Mesenchymal stem cell (in vitro differentiated cells and primary cell): Measurements from ENCODE around the gene NEUROG2.

Experiments
- DNase-seq: peaks from one replicate; pipeline ENCODE4 v3.0.0-alpha.2; 2013
- H2AFZ ChIP-seq: one replicate; pipeline ENCODE4 v1.6.1; 2013; ENCODE audit warnings: low read depth, mild to moderate bottlenecking, control low read depth, inconsistent platforms, low read length, moderate library complexity
- H2AK5ac ChIP-seq: 2 replicates; pipeline ENCODE4 v1.6.1; 2013; ENCODE audit warnings: low read length, moderate library complexity, mild to moderate bottlenecking, inconsistent platforms; ENCODE audit not compliant: severe bottlenecking
- H2BK120ac ChIP-seq: one replicate; pipeline ENCODE4 v1.6.1; 2013; ENCODE audit warnings: low read depth, mild to moderate bottlenecking, inconsistent platforms, low read length, moderate library complexity
- H2BK12ac ChIP-seq, 2 experiments: one replicate each; pipeline ENCODE4 v1.6.1; 2013; ENCODE audit warnings: inconsistent platforms in 2 of 2, low read length in 2 of 2, mild to moderate bottlenecking in 2 of 2, moderate library complexity in 2 of 2, control low read depth in 1 of 2
- H2BK15ac ChIP-seq: one replicate; pipeline ENCODE4 v1.6.1; 2013; ENCODE audit warnings: mild to moderate bottlenecking, low read depth, inconsistent platforms; ENCODE audit not compliant: poor library complexity, severe bottlenecking
- H2BK5ac ChIP-seq: 2 replicates; pipeline ENCODE4 v1.6.1; 2013; ENCODE audit warnings: low read depth, mild to moderate bottlenecking, low read length, control low read depth, inconsistent platforms; ENCODE audit not compliant: poor library complexity, severe bottlenecking
- H3K14ac ChIP-seq, 2 experiments: one replicate each; pipeline ENCODE4 v1.6.1; 2013; ENCODE audit warnings: inconsistent platforms in 2 of 2, low read length in 2 of 2, control low read depth in 1 of 2, mild to moderate bottlenecking in 1 of 2, moderate library complexity in 1 of 2
- H3K18ac ChIP-seq, 2 experiments: one replicate each; pipeline ENCODE4 v1.6.1; 2013; ENCODE audit warnings: inconsistent platforms in 2 of 2, low read length in 2 of 2, control low read depth in 1 of 2, low read depth in 1 of 2, mild to moderate bottlenecking in 1 of 2
- H3K23ac ChIP-seq, 2 experiments: one replicate each; pipeline ENCODE4 v1.6.1; 2013; ENCODE audit warnings: inconsistent platforms in 2 of 2, low read length in 2 of 2, mild to moderate bottlenecking in 2 of 2, moderate library complexity in 2 of 2, control low read depth in 1 of 2
- H3K27ac ChIP-seq: 2 replicates; pipeline ENCODE4 v1.5.1; 2013; ENCODE audit warnings: mild to moderate bottlenecking, moderate library complexity, low read length, control low read depth, inconsistent platforms; ENCODE audit not compliant: poor library complexity, severe bottlenecking
- H3K27me3 ChIP-seq, 2 experiments: 2 replicates each; pipeline versions ENCODE4 v1.6.1 to v1.7.0; 2013; ENCODE audit warnings: low read length in 2 of 2, mild to moderate bottlenecking in 2 of 2, moderate library complexity in 2 of 2, control low read depth in 1 of 2, inconsistent platforms in 1 of 2; ENCODE audit not compliant: control insufficient read depth in 1 of 2, insufficient read depth in 1 of 2
- H3K36me3 ChIP-seq, 2 experiments: 2 replicates each; pipeline versions ENCODE4 v1.6.1 to v1.7.0; 2013; ENCODE audit warnings: low read length in 2 of 2, control low read depth in 1 of 2, inconsistent platforms in 1 of 2, low read depth in 1 of 2, mild to moderate bottlenecking in 1 of 2; ENCODE audit not compliant: insufficient read depth in 2 of 2, control insufficient read depth in 1 of 2
- H3K4ac ChIP-seq, 2 experiments: one replicate each; pipeline ENCODE4 v1.6.1; 2013; ENCODE audit warnings: inconsistent platforms in 2 of 2, low read length in 2 of 2, mild to moderate bottlenecking in 2 of 2, moderate library complexity in 2 of 2, control low read depth in 1 of 2, low read depth in 1 of 2
- H3K4me1 ChIP-seq: 2 replicates; pipeline ENCODE4 v1.6.1; 2013; ENCODE audit warnings: low read depth, low read length, control low read depth; ENCODE audit not compliant: control insufficient read depth, insufficient read depth
- H3K4me2 ChIP-seq: 2 replicates; pipeline ENCODE4 v1.6.1; 2013; ENCODE audit warnings: low read length, mild to moderate bottlenecking, inconsistent platforms; ENCODE audit not compliant: poor library complexity, severe bottlenecking
- H3K4me3 ChIP-seq, 2 experiments: 2 replicates each; pipeline versions ENCODE4 v1.5.1 to v1.7.0; 2013; ENCODE audit warnings: low read length in 2 of 2, mild to moderate bottlenecking in 2 of 2, control low read depth in 1 of 2, low read depth in 1 of 2; ENCODE audit not compliant: insufficient read depth in 1 of 2
- H3K79me1 ChIP-seq: replicated peaks from 2 replicates; pipeline ENCODE4 v1.6.1; 2013; ENCODE audit warnings: mild to moderate bottlenecking, control low read depth, low read length, inconsistent platforms; ENCODE audit not compliant: poor library complexity, severe bottlenecking
- H3K9ac ChIP-seq: 2 replicates; pipeline ENCODE4 v1.7.0; 2013; ENCODE audit warnings: mild to moderate bottlenecking, low read length, moderate library complexity
- H3K9me3 ChIP-seq: 2 replicates; pipeline ENCODE4 v1.7.0; 2013; ENCODE audit warnings: mild to moderate bottlenecking, low read length; ENCODE audit not compliant: control insufficient read depth
- H4K8ac ChIP-seq: one replicate; pipeline ENCODE4 v1.6.1; 2013; ENCODE audit warnings: inconsistent platforms, mild to moderate bottlenecking, low read length, moderate library complexity
- H4K91ac ChIP-seq: one replicate; pipeline ENCODE4 v1.6.1; 2013; ENCODE audit warnings: mild to moderate bottlenecking, low read length, inconsistent platforms
- WGBS: methylation state at CpG from one replicate; pipeline ENCODE4 v1.1.7; 2013; ENCODE audit warnings: mixed read lengths; 5-methylcytosine and 5-hydroxymethylcytosine counted together

The NEUROG2 gene

DNA sequence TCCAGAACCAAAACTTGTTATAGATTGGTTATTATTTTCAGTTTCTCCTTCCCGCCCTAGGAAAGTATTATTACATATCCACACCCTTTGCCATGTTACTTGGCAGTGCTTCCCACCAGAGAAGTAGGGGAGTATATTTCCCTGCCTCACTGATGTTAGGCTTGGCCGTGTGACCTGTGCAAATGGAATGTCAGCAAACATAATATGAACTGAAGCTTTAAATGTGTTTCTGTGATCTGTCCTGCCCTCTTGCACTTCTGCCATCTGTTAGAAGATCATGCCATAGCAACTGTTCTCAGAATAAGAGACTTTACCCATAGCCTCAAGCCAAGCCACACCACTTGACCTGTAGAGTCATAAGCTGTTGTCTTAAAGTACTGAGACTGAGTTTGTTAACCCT is 36.7 kb upstream of the NEUROG2 start:
- no peak overlapping the region for H3K4me2 ChIP-seq
- no peak overlapping the region for H2AFZ ChIP-seq
- no peaks in the 10 kb centered on the region for H3K79me1 ChIP-seq
- DNase-seq: peak; percentile 22
- H4K8ac ChIP-seq: no peak overlapping the region
- H2AK5ac ChIP-seq: no peak overlapping the region
- H4K91ac ChIP-seq: no peak overlapping the region
- H3K27ac ChIP-seq: peak overlapping the region; percentile 14
- no peak overlapping the region for H2BK120ac ChIP-seq
- no peak overlapping the region for H3K18ac ChIP-seq
- H3K14ac ChIP-seq: no peak overlapping the region
- H3K4me3 ChIP-seq: no peak overlapping the region
- peak overlapping the region; percentile 19 for H3K9ac ChIP-seq
- WGBS: 90% methylated on average over 2 of the region's 2 CpGs
- no peak overlapping the region for H2BK15ac ChIP-seq
- H3K27me3 ChIP-seq: no peaks in the 10 kb centered on the region
- H3K9me3 ChIP-seq: no peaks in the 10 kb centered on the region
- no peak overlapping the region for H2BK5ac ChIP-seq
- H3K23ac ChIP-seq: no peak overlapping the region
- H3K4ac ChIP-seq: no peak overlapping the region
- no peaks in the 10 kb centered on the region for H3K4me1 ChIP-seq
- no peaks in the 10 kb centered on the region for H3K36me3 ChIP-seq
- no peak overlapping the region for H2BK12ac ChIP-seq

DNA sequence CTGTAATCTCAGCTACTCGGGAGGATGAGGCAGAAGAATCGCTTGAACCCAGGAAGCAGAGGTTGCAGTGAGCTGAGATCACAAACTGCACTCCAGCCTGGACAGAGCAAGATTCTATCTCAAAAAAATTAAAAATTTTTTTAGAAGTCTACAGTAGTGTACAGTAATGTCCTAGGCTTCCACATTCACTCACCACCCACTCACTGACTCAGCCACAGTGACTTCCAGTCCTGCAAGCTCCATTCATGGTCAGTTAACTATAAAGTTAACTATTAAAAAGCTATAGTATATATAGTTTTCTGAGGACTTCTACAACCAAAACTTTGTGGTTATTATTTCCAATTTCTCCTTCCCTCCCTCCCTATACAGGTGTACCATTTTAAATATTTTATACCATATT is 34.7 kb upstream of the NEUROG2 start:
- 100% methylated on average over 2 of the region's 2 CpGs for WGBS
- no peaks in the 10 kb centered on the region for H3K9me3 ChIP-seq
- H4K91ac ChIP-seq: no peak overlapping the region
- no peak overlapping the region for H2AK5ac ChIP-seq
- no peaks in the 10 kb centered on the region for H3K4me1 ChIP-seq
- H2AFZ ChIP-seq: no peak overlapping the region
- no peak overlapping the region for H2BK12ac ChIP-seq
- H3K4me3 ChIP-seq: no peak overlapping the region
- DNase-seq: no peak
- H3K9ac ChIP-seq: peak overlapping the region; percentile 48
- H3K18ac ChIP-seq: no peak overlapping the region
- peak overlapping the region; percentile 79 for H3K27ac ChIP-seq
- no peak overlapping the region for H4K8ac ChIP-seq
- H3K36me3 ChIP-seq: no peaks in the 10 kb centered on the region
- H3K4me2 ChIP-seq: no peak overlapping the region
- H3K79me1 ChIP-seq: no peaks in the 10 kb centered on the region
- no peaks in the 10 kb centered on the region for H3K27me3 ChIP-seq
- no peak overlapping the region for H2BK15ac ChIP-seq
- no peak overlapping the region for H3K14ac ChIP-seq
- H2BK120ac ChIP-seq: no peak overlapping the region
- no peak overlapping the region for H2BK5ac ChIP-seq
- no peak overlapping the region for H3K4ac ChIP-seq
- no peak overlapping the region for H3K23ac ChIP-seq

DNA sequence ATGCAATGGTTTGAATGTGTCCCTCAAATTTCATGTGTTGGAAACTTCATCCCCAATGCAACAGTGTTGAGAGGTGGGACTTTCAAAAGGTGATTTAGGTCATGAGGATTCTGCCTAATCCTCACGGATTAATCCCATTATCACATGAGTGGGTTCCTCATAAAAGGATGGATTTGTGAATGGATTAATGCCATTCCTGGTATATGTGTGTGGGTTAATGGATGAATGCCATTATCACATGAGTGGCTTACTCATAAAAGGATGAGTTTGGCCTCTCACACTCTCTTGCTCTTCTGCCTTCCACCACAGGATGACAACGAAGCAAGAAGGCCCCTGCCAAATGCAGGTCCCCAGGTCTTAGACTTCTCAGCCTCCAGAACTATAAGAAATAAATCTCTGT is 30.5 kb upstream of the NEUROG2 start:
- 97% methylated on average over 2 of the region's 2 CpGs for WGBS
- H3K79me1 ChIP-seq: no peaks in the 10 kb centered on the region
- no peak overlapping the region for H2AK5ac ChIP-seq
- H3K14ac ChIP-seq: no peak overlapping the region
- H3K27ac ChIP-seq: no peak overlapping the region
- H2AFZ ChIP-seq: no peak overlapping the region
- H3K9me3 ChIP-seq: no peaks in the 10 kb centered on the region
- no peaks in the 10 kb centered on the region for H3K27me3 ChIP-seq
- no peak overlapping the region for H4K8ac ChIP-seq
- H3K4me1 ChIP-seq: no peaks in the 10 kb centered on the region
- no peaks in the 10 kb centered on the region for H3K36me3 ChIP-seq
- no peak overlapping the region for H3K4me2 ChIP-seq
- H2BK5ac ChIP-seq: no peak overlapping the region
- no peak overlapping the region for H2BK120ac ChIP-seq
- no peak overlapping the region for H2BK15ac ChIP-seq
- no peak for DNase-seq
- H3K4me3 ChIP-seq: no peak overlapping the region
- no peak overlapping the region for H2BK12ac ChIP-seq
- H3K18ac ChIP-seq: no peak overlapping the region
- no peak overlapping the region for H3K9ac ChIP-seq
- H4K91ac ChIP-seq: no peak overlapping the region
- no peak overlapping the region for H3K4ac ChIP-seq
- no peak overlapping the region for H3K23ac ChIP-seq

DNA sequence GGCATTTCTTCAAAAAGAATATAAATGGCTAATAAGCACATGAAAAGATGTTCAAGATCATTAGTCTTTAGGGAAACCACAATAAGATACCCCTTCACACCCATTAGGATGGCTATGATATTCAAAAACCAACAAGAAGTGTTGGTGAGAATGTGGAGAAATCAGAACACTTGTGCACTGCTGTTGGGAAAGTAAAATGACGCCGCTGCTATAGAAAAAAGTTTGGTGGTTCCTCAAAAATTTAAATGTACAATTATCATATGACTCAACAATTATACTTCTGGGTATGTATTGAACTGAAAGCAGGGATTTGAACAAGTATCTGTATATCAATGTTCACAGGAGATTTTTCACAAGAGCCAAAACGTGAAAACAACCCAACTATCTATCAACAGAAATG is 29.4 kb upstream of the NEUROG2 start:
- Histone ChIP-seq H3K4me1 (no peaks in the 10 kb centered on the region), H3K14ac (no peak overlapping the region), H3K4me2 (no peak overlapping the region), H3K23ac (no peak overlapping the region), H3K9ac (no peak overlapping the region), H3K27ac (no peak overlapping the region), H2BK15ac (no peak overlapping the region), H3K9me3 (no peaks in the 10 kb centered on the region), H4K91ac (no peak overlapping the region), H3K79me1 (no peaks in the 10 kb centered on the region), H3K4ac (no peak overlapping the region), H2AK5ac (no peak overlapping the region), H3K4me3 (no peak overlapping the region), H3K36me3 (no peaks in the 10 kb centered on the region), H4K8ac (no peak overlapping the region), H3K18ac (no peak overlapping the region), H2BK5ac (no peak overlapping the region), H2BK12ac (no peak overlapping the region), H2BK120ac (no peak overlapping the region), H2AFZ (no peak overlapping the region), H3K27me3 (no peaks in the 10 kb centered on the region)
- DNase-seq: no peak
- no CpG with 5 or more reads among the region's 3 CpGs for WGBS
